K562 (cell line): ENCODE results near the gene NUDT5. TPM values are rescaled to one million over a fixed set of nuclear protein-coding genes. Genes with fewer than 3 reads are reported as not detected.

Experiments
- ATAC-seq: fragments of 200-7000 bp; cut with Tn5 transposase; 3 replicates; pipeline ENCODE4 v1.9.1; 2020; ENCODE audit warnings: moderate library complexity
- BruUV-seq: library from RNA; stranded (reverse); fragments of 400-500 nt; replicated peaks from 2 replicates; lab custom pipeline; 2021; lab: Mats Ljungman, UMichigan
- CTCF ChIA-PET: fragments of 300-600 bp; formaldehyde crosslinking; extraction: SDS; loops from one replicate; lab custom pipeline; 2021; ENCODE audit warnings: low intra/inter-chr PET ratio; lab: Yijun Ruan, JAX
- POLR2A ChIA-PET: fragments of 300-600, 350-650 bp; sonication (Branson Sonifier 250); formaldehyde crosslinking; extraction: SDS; loops from one replicate; lab custom pipeline; 2021; ENCODE audit warnings: antibody characterized with exemption, inconsistent platforms; lab: Yijun Ruan, JAX
- DNase-seq, 4 experiments: peaks; one replicate each; pipeline versions ENCODE4 v3.0.0 to v3.0.0-alpha.2; 2011 to 2018; ENCODE audit warnings: low spot score in 3 of 4, mixed read lengths in 3 of 4; ENCODE audit errors: extremely low read depth in 1 of 4
- FAIRE-seq: peaks from 2 replicates; lab custom pipeline; 2011; peaks lifted over from hg19 to GRCh38; lab: Jason Lieb, UNC
- H2AFZ ChIP-seq: 2 replicates; pipeline ENCODE4 v1.6.0; 2011; ENCODE audit warnings: low read depth, low read length, control low read depth, inconsistent platforms
- H3K27ac ChIP-seq: fragments of 200-600 bp; 3 replicates; pipeline ENCODE4 v1.8.0; 2011; ENCODE audit warnings: low read depth, mild to moderate bottlenecking, control low read depth, inconsistent platforms, low read length, moderate library complexity, mixed read lengths; ENCODE audit errors: extremely low read depth
- H3K27me3 ChIP-seq, 2 experiments: fragments of 300-600 bp in 1 of 2; 2 replicates in 1 of 2; 3 replicates in 1 of 2; pipeline versions ENCODE4 v1.6.0 to v1.8.0; 2011; ENCODE audit warnings: inconsistent platforms in 2 of 2, low read length in 2 of 2, mild to moderate bottlenecking in 1 of 2, mixed read lengths in 1 of 2, moderate library complexity in 1 of 2; ENCODE audit not compliant: control insufficient read depth in 2 of 2, insufficient read depth in 2 of 2
- H3K36me3 ChIP-seq: fragments of 300-600 bp; 3 replicates; pipeline ENCODE4 v1.8.0; 2011; ENCODE audit warnings: mild to moderate bottlenecking, low read length, inconsistent platforms; ENCODE audit not compliant: control insufficient read depth, insufficient read depth
- H3K4me1 ChIP-seq, 2 experiments: fragments of 200-600 bp in 1 of 2; replicated peaks in 1 of 2; 2 replicates in 1 of 2; 3 replicates in 1 of 2; pipeline versions ENCODE4 v1.5.1 to v1.8.0; 2011; ENCODE audit warnings: inconsistent platforms in 2 of 2, low read length in 2 of 2, mild to moderate bottlenecking in 1 of 2, mixed read lengths in 1 of 2, moderate library complexity in 1 of 2; ENCODE audit not compliant: control insufficient read depth in 2 of 2, insufficient read depth in 2 of 2
- H3K4me2 ChIP-seq: 2 replicates; pipeline ENCODE4 v1.6.1; 2011; ENCODE audit warnings: low read length, control low read depth, inconsistent platforms, mixed read lengths; ENCODE audit not compliant: insufficient read depth
- H3K4me3 ChIP-seq: fragments of 200-600 bp; sonication (generic), shearing (Covaris generic); 2 replicates; pipeline ENCODE4 v1.5.1; 2016; ENCODE audit warnings: control low read depth, inconsistent platforms
- H3K79me2 ChIP-seq: fragments of 200-600 bp; 3 replicates; pipeline ENCODE4 v1.8.0; 2011; ENCODE audit warnings: low read length, inconsistent platforms; ENCODE audit not compliant: control insufficient read depth, insufficient read depth
- H3K9ac ChIP-seq, 2 experiments: 2 replicates each; pipeline versions ENCODE4 v1.6.0 to v1.6.1; 2011; ENCODE audit warnings: low read depth in 2 of 2, low read length in 2 of 2, control low read depth in 1 of 2, inconsistent platforms in 1 of 2, mild to moderate bottlenecking in 1 of 2, mixed read lengths in 1 of 2; ENCODE audit not compliant: insufficient read depth in 1 of 2
- H3K9me1 ChIP-seq: one replicate; pipeline ENCODE4 v1.6.0; 2011; ENCODE audit warnings: inconsistent platforms, mild to moderate bottlenecking, low read length, moderate library complexity; ENCODE audit not compliant: control insufficient read depth, insufficient read depth
- H3K9me3 ChIP-seq: replicated peaks from 2 replicates; pipeline ENCODE4 v1.5.1; 2011; ENCODE audit warnings: low read depth, low read length, inconsistent platforms; ENCODE audit not compliant: control insufficient read depth, insufficient read depth
- H4K20me1 ChIP-seq: replicated peaks from 2 replicates; pipeline ENCODE4 v1.6.1; 2011; ENCODE audit warnings: low read length, inconsistent platforms, mixed read lengths; ENCODE audit not compliant: control insufficient read depth, insufficient read depth
- AFF1 ChIP-seq, 2 experiments: fragments of 450-650 bp; IDR thresholded peaks; 2 replicates each; pipeline ENCODE4 v1.6.1; 2018; ENCODE audit warnings: mild to moderate bottlenecking in 2 of 2, low read depth in 1 of 2; ENCODE audit not compliant: partially characterized antibody in 2 of 2
- KLF10 ChIP-seq: fragments of 250-450 bp; sonication (Bioruptor Pico); IDR thresholded peaks from 2 replicates; pipeline ENCODE4 v1.6.1; 2021; ENCODE audit warnings: matching md5 sums
- LARP7 ChIP-seq: fragments of 450-650 bp; IDR thresholded peaks from 2 replicates; pipeline ENCODE4 v1.6.1; 2016
- MAFG ChIP-seq: fragments of 450-650 bp; conservative IDR thresholded peaks from 2 replicates; pipeline ENCODE4 v1.6.1; 2016; ENCODE audit warnings: missing genetic modification characterization, missing compliant biosample characterization
- MIER1 ChIP-seq: fragments of 450-650 bp; IDR thresholded peaks from 2 replicates; pipeline ENCODE4 v1.6.1; 2016; ENCODE audit warnings: antibody characterized with exemption, mild to moderate bottlenecking, low read depth
- PYGO2 ChIP-seq: fragments of 450-650 bp; IDR thresholded peaks from 2 replicates; pipeline ENCODE4 v1.6.1; 2016; ENCODE audit warnings: mild to moderate bottlenecking, missing genetic modification characterization, moderate library complexity, missing compliant biosample characterization
- SMARCB1 ChIP-seq: IDR thresholded peaks from 2 replicates; pipeline ENCODE4 v1.6.1; 2011; ENCODE audit warnings: improper control_type of control experiment, low read depth; ENCODE audit not compliant: insufficient read length
- ZNF316 ChIP-seq: fragments of 450-650 bp; IDR thresholded peaks from 2 replicates; pipeline ENCODE4 v1.6.1; 2016
- ZNF395 ChIP-seq: fragments of 200-800 bp; sonication (Bioruptor generic); IDR thresholded peaks from 2 replicates; pipeline ENCODE4 v1.6.1; 2017; ENCODE audit warnings: missing genetic modification characterization, missing compliant biosample characterization
- ZNF639 ChIP-seq, 2 experiments: fragments of 200-800 bp in 1 of 2; sonication (Bioruptor generic) in 1 of 2; sonication (generic) in 1 of 2; formaldehyde crosslinking in 1 of 2; IDR thresholded peaks in 1 of 2; conservative IDR thresholded peaks in 1 of 2; 2 replicates each; pipeline versions ENCODE4 v1.5.0 to v1.6.1; 2016 to 2020; ENCODE audit warnings: missing compliant biosample characterization in 1 of 2, missing genetic modification characterization in 1 of 2, missing genetic modification reagents in 1 of 2
- ZNF76 ChIP-seq: fragments of 250-450 bp; sonication (Bioruptor Pico); IDR thresholded peaks from 2 replicates; pipeline ENCODE4 v1.4.0; 2020; ENCODE audit warnings: mild to moderate bottlenecking, moderate library complexity, borderline replicate concordance
- WGBS: fragments of 100-300 bp; shearing (Covaris generic); methylation state at CpG from one replicate; pipeline ENCODE4 v1.1.6; 2016; ENCODE audit warnings: low coverage, mixed read lengths; ENCODE audit not compliant: insufficient coverage; ENCODE audit errors: missing lambda C conversion rate; 5-methylcytosine and 5-hydroxymethylcytosine counted together
- in situ Hi-C: fragments of 300-500 bp; cut with MboI; formaldehyde crosslinking; loops from 4 replicates; pipeline ENCODE4 v1.15.0; 2018; ENCODE audit warnings: inconsistent platforms, mixed read lengths
- intact Hi-C: fragments of 100-400 bp; cut with micrococcal nuclease; formaldehyde crosslinking; loops from 2 replicates; pipeline ENCODE4 v1.14.2; 2022
- polyA plus RNA-seq, 8 experiments: library from polyadenylated mRNA; depleted of rRNA in 4 of 8; stranded (reverse) in 5 of 8; unstranded in 3 of 8; fragments of >200 nt; fragmentation: Nextera tagmentation in 2 of 8; fragmentation: Illumina TruSeq in 1 of 8; extraction: Ambion mirVana in 2 of 8; extraction: Trizol in 1 of 8; gene quantifications; 2 replicates each; pipeline versions ENCODE4 v1.2.1 to v1.2.3, GENCODE V29; 2011 to 2014; ENCODE audit warnings: inconsistent platforms in 1 of 8, missing spikeins in 1 of 8
- total RNA-seq, 7 experiments: library from RNA; depleted of rRNA in 6 of 7; stranded (reverse); fragments of >200 nt in 6 of 7; fragmentation: Illumina TruSeq in 2 of 7; extraction: Trizol in 2 of 7; gene quantifications; 2 replicates each; pipeline versions ENCODE4 v1.2.1 to v1.2.3, GENCODE V29; 2011 to 2021; ENCODE audit warnings: low replicate concordance in 1 of 7
- TF ChIP-seq, protein P1 (sequence below): fragments of 250-450 bp; sonication (Bioruptor Pico); IDR thresholded peaks from 2 replicates; pipeline ENCODE4 v1.8.0; 2022; ENCODE audit warnings: inconsistent platforms

NUDT5 gene
- total and polyA plus RNA-seq, 9 of the 15 experiments (the other 6 are each of a cell fraction or from before 2014, with no cell fraction given), result 87.7 to 422 (median 186) TPM

DNA sequence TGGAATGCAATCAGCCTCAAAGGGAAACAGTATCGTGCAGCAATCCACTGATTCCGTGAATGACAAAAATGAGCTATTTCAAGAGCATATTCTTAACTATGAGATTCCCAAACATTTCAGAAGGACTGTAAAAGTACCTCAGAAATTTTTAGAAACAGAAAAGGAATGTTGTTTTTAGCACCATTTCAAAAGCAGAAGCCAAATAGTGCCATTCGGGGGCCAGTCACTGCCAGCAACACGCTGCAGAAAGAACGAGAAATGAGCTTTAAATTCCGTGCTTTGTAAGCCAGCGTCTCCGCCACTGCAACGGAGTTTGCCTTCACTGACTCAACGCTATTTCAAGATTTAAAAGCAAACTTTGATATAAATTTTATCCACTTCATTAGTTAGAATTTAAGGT is 6.3 kb downstream of the NUDT5 start:
- Histone ChIP-seq H2AFZ (no peak overlapping the region), H3K27me3 (no peaks in the 10 kb centered on the region), H3K36me3 (peaks cover 61% of the 10 kb centered on the region; the same call in 2 of the 3 replicates), H4K20me1 (no peaks in the 10 kb centered on the region), H3K4me3 (no peak overlapping the region), H3K9me3 (no peaks in the 10 kb centered on the region), H3K4me1 (peaks cover 5 to 8% of the 10 kb centered on the region in 2 experiments; a peak in 3 of 5 replicates), H3K9me1 (no peaks in the 10 kb centered on the region), H3K9ac (no peak overlapping the region), H3K79me2 (peaks cover 57% of the 10 kb centered on the region), H3K27ac (no peak overlapping the region)
- intact Hi-C loops, result no loop called here
- no peak for FAIRE-seq
- no peak for ATAC-seq
- in situ Hi-C loops, result no loop called here
- WGBS, result 94% methylated on average over 10 of the region's 10 CpGs
- no TSS peak for BruUV-seq
- ChIA-PET POLR2A (interaction anchor here (0.6 kb wide), 1 partner anchor 12 kb away, joined by 3 read pairs; no protein-coding TSS in a partner anchor), CTCF (no interaction called here)
- DNase-seq, result no peak
- TF ChIP-seq ZNF395 (CRISPR knock-in tag) (no peak), ZNF76 (CRISPR knock-in tag) (no peak), ZNF316 (no peak), LARP7 (no peak), MAFG (no peak), SMARCB1 (no peak), AFF1 (IDR thresholded peaks at IDR 0.05; ENCODE audit: low read depth in 1 of 2, partially characterized antibody in 2 of 2) (no peak), KLF10 (CRISPR knock-in tag) (no peak), PYGO2 (tag) (no peak), ZNF639 (CRISPR knock-in tag; conservative IDR thresholded peaks at IDR 0.05 in 1 of 2, IDR thresholded peaks at IDR 0.05 in 1 of 2) (no peak), MIER1 (no peak)
- TF ChIP-seq, protein P1, sequence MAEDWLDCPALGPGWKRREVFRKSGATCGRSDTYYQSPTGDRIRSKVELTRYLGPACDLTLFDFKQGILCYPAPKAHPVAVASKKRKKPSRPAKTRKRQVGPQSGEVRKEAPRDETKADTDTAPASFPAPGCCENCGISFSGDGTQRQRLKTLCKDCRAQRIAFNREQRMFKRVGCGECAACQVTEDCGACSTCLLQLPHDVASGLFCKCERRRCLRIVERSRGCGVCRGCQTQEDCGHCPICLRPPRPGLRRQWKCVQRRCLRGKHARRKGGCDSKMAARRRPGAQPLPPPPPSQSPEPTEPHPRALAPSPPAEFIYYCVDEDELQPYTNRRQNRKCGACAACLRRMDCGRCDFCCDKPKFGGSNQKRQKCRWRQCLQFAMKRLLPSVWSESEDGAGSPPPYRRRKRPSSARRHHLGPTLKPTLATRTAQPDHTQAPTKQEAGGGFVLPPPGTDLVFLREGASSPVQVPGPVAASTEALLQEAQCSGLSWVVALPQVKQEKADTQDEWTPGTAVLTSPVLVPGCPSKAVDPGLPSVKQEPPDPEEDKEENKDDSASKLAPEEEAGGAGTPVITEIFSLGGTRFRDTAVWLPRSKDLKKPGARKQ (CRISPR knock-in tag), result no peak
- TF ChIP-seq, all 486 proteins: peak for 0
- no peak overlapping the region for H3K4me2 ChIP-seq
